ENCODE data around the gene OR52H1.
"Not testable (repeated sequence)": the region's sequence is repeated elsewhere in the genome, so short reads cannot be mapped to it uniquely, and the experiment has no call there.

OR52H1 gene

GRCh38 chr11:5548440-5548839 is at the start of gene OR52H1:
Gene OR52H1 (minus strand): TSS chr11:5548540. CDS start chr11:5545505, 3,035 bp downstream.
- no peak for DNase-seq

GRCh38 chr11:5597953-5598352 is 49.6 kb upstream of the OR52H1 start:
- DNase-seq: no peak

GRCh38 chr11:5596607-5597201 is 48.4 kb upstream of the OR52H1 start, which contains the start of gene TRIM6:
Gene TRIM6 (plus strand): TSS chr11:5596637. CDS start chr11:5596898, 261 bp downstream.
- peak; percentile 28 for DNase-seq

GRCh38 chr11:5593146-5593545 is 44.8 kb upstream of the OR52H1 start:
- no peak for DNase-seq

- DNase-seq: no peak
Measured at GRCh38 chr11:5592615-5593014, 44.3 kb upstream of the OR52H1 start.

GRCh38 chr11:5591613-5592012 is 43.3 kb upstream of the OR52H1 start:
- no peak for DNase-seq

- DNase-seq: not testable (repeated sequence)
Measured at GRCh38 chr11:5589906-5590305, 41.6 kb upstream of the OR52H1 start.

GRCh38 chr11:5584458-5584857 is 36.1 kb upstream of the OR52H1 start:
- DNase-seq: not testable (repeated sequence)

- no peak for DNase-seq
Measured at GRCh38 chr11:5581014-5581413, 32.7 kb upstream of the OR52H1 start.

- DNase-seq: no peak
Measured at GRCh38 chr11:5580577-5580976, 32.2 kb upstream of the OR52H1 start, which contains the start of gene OR52B6. Gene OR52B6 (plus strand): TSS chr11:5580877. CDS start chr11:5580877, 0 bp downstream.

- no peak for DNase-seq
Measured at GRCh38 chr11:5577101-5577500, 28.8 kb upstream of the OR52H1 start.

- DNase-seq: no peak
Measured at GRCh38 chr11:5575152-5575551, 26.8 kb upstream of the OR52H1 start.

- no peak for DNase-seq
Measured at GRCh38 chr11:5574654-5575053, 26.3 kb upstream of the OR52H1 start.

GRCh38 chr11:5564259-5565019 is 16.1 kb upstream of the OR52H1 start:
- no peak for DNase-seq

GRCh38 chr11:5557751-5558150 is 9.4 kb upstream of the OR52H1 start:
- DNase-seq: no peak

GRCh38 chr11:5556596-5557188 is 8.4 kb upstream of the OR52H1 start:
- DNase-seq: no peak

- no peak for DNase-seq
Measured at GRCh38 chr11:5553343-5553742, 5.0 kb upstream of the OR52H1 start.

GRCh38 chr11:5550440-5551095 is 2.2 kb upstream of the OR52H1 start:
- DNase-seq: no peak

- no peak for DNase-seq
Measured at GRCh38 chr11:5547982-5548381, 358 bp downstream of the OR52H1 start.

GRCh38 chr11:5546457-5546856 is 1.9 kb downstream of the OR52H1 start:
- DNase-seq: no peak

- DNase-seq: no peak
Measured at GRCh38 chr11:5541427-5541826, 6.9 kb downstream of the OR52H1 start.

GRCh38 chr11:5536482-5536881 is 11.9 kb downstream of the OR52H1 start:
- no peak for DNase-seq

- no peak for DNase-seq
Measured at GRCh38 chr11:5534046-5534445, 14.3 kb downstream of the OR52H1 start.

Data from 8988T (cell line).